Kidney tubule cell (primary cell): ENCODE data around the gene KLF12.

Experiments
- DNase-seq: peaks from one replicate; pipeline ENCODE4 v3.0.0-alpha.2; 2018; ENCODE audit warnings: low spot score

KLF12 gene

GRCh38 chr13:74135326-74136083 lies 1.3 kb upstream of the KLF12 start:
- DNase-seq: peak; percentile 83

- peak; percentile 77 for DNase-seq
Measured at GRCh38 chr13:74134777-74135325, 647 bp upstream of the KLF12 start.

- DNase-seq: peak; percentile 80
Measured at GRCh38 chr13:74133657-74134201, 475 bp downstream of the KLF12 start.

- DNase-seq: peak; percentile 32
Measured at GRCh38 chr13:74132776-74133656, 1.2 kb downstream of the KLF12 start.

GRCh38 chr13:74132152-74132775 lies 1.9 kb downstream of the KLF12 start:
- peak; percentile 34 for DNase-seq

GRCh38 chr13:74131227-74131626 lies 3.0 kb downstream of the KLF12 start:
- DNase-seq: no peak

- no peak for DNase-seq
Measured at GRCh38 chr13:74129500-74130191, 4.6 kb downstream of the KLF12 start.

GRCh38 chr13:74128156-74128767 lies 5.9 kb downstream of the KLF12 start:
- peak; percentile 22 for DNase-seq

GRCh38 chr13:74118328-74118727 lies 15.9 kb downstream of the KLF12 start:
- DNase-seq: no peak

- DNase-seq: no peak
Measured at GRCh38 chr13:74117207-74117705, 16.9 kb downstream of the KLF12 start.

GRCh38 chr13:74115133-74115532 lies 19.1 kb downstream of the KLF12 start:
- DNase-seq: peak; percentile 62

- no peak for DNase-seq
Measured at GRCh38 chr13:74114641-74115040, 19.6 kb downstream of the KLF12 start.

- no peak for DNase-seq
Measured at GRCh38 chr13:74114202-74114601, 20.0 kb downstream of the KLF12 start.

- no peak for DNase-seq
Measured at GRCh38 chr13:74111901-74112824, 22.0 kb downstream of the KLF12 start.

- DNase-seq: no peak
Measured at GRCh38 chr13:74111399-74111798, 22.8 kb downstream of the KLF12 start.

- no peak for DNase-seq
Measured at GRCh38 chr13:74110053-74110452, 24.2 kb downstream of the KLF12 start.

- no peak for DNase-seq
Measured at GRCh38 chr13:74107598-74107997, 26.6 kb downstream of the KLF12 start.

- DNase-seq: no peak
Measured at GRCh38 chr13:74105871-74106270, 28.3 kb downstream of the KLF12 start.

- no peak for DNase-seq
Measured at GRCh38 chr13:74104661-74105275, 29.4 kb downstream of the KLF12 start.
